Activated naive CD4-positive, alpha-beta T cell treated with anti-CD3 and anti-CD28 coated beads, Interleukin-2, amount 10 ng/mL, durations not matched to agents 7 days and 5 days (primary cell): ENCODE results near the gene WDR27.

Experiments
- CTCF ChIA-PET: fragments of 350-600 bp; sonication (Branson Sonifier 250); formaldehyde crosslinking; loops from one replicate; lab custom pipeline; 2021; ENCODE audit warnings: antibody characterized with exemption; lab: Charles Lee
- DNase-seq: peaks from one replicate; pipeline ENCODE4 v3.0.0-alpha.2; 2020
- H3K27ac Mint-ChIP-seq: one replicate; pipeline ENCODE4 v1.8.0; 2021; ENCODE audit warnings: mild to moderate bottlenecking, moderate library complexity, mixed read lengths
- H3K27me3 Mint-ChIP-seq: one replicate; pipeline ENCODE4 v1.8.0; 2021; ENCODE audit warnings: mild to moderate bottlenecking, mixed read lengths
- H3K36me3 Mint-ChIP-seq: one replicate; pipeline ENCODE4 v1.8.0; 2021; ENCODE audit warnings: mixed read lengths
- H3K4me1 Mint-ChIP-seq: one replicate; pipeline ENCODE4 v1.8.0; 2021; ENCODE audit warnings: mixed read lengths
- H3K4me3 Mint-ChIP-seq: one replicate; pipeline ENCODE4 v1.8.0; 2021; ENCODE audit warnings: mild to moderate bottlenecking, moderate library complexity, mixed read lengths
- H3K9me3 Mint-ChIP-seq: one replicate; pipeline ENCODE4 v1.8.0; 2021; ENCODE audit warnings: mixed read lengths

Gene WDR27

GRCh38 chr6:169573883-169574282 is 127.9 kb downstream of the WDR27 start:
- Mint-ChIP-seq H3K9me3 (no peaks in the 10 kb centered on the region), H3K27me3 (peaks cover 5% of the 10 kb centered on the region), H3K27ac (no peak overlapping the region), H3K4me1 (peaks cover 5% of the 10 kb centered on the region), H3K4me3 (no peak overlapping the region), H3K36me3 (no peaks in the 10 kb centered on the region)
- DNase-seq, result no peak
- CTCF ChIA-PET, result no interaction called here

- H3K4me1 Mint-ChIP-seq, result peaks cover 20% of the 10 kb centered on the region
- no peaks in the 10 kb centered on the region for H3K9me3 Mint-ChIP-seq
- H3K27me3 Mint-ChIP-seq, result peaks cover 13% of the 10 kb centered on the region
- H3K4me3 Mint-ChIP-seq, result no peak overlapping the region
- CTCF ChIA-PET, result no interaction called here
- DNase-seq, result no peak
- no peaks in the 10 kb centered on the region for H3K36me3 Mint-ChIP-seq
- no peak overlapping the region for H3K27ac Mint-ChIP-seq
These were observed 130.5 kb downstream of the WDR27 start for GRCh38 chr6:169571123-169571962.

- H3K4me1 Mint-ChIP-seq, result peaks cover 20% of the 10 kb centered on the region
- no peak for DNase-seq
- H3K9me3 Mint-ChIP-seq, result no peaks in the 10 kb centered on the region
- no peak overlapping the region for H3K4me3 Mint-ChIP-seq
- H3K36me3 Mint-ChIP-seq, result no peaks in the 10 kb centered on the region
- CTCF ChIA-PET, result no interaction called here
- H3K27ac Mint-ChIP-seq, result no peak overlapping the region
- H3K27me3 Mint-ChIP-seq, result peaks cover 19% of the 10 kb centered on the region
These were observed 133.3 kb downstream of the WDR27 start for GRCh38 chr6:169568314-169569087.

- no peak for DNase-seq
- H3K4me3 Mint-ChIP-seq, result no peak overlapping the region
- no peak overlapping the region for H3K27ac Mint-ChIP-seq
- H3K27me3 Mint-ChIP-seq, result peaks cover 20% of the 10 kb centered on the region
- CTCF ChIA-PET, result no interaction called here
- H3K4me1 Mint-ChIP-seq, result peaks cover 20% of the 10 kb centered on the region
- H3K9me3 Mint-ChIP-seq, result no peaks in the 10 kb centered on the region
- no peaks in the 10 kb centered on the region for H3K36me3 Mint-ChIP-seq
These were observed 134.0 kb downstream of the WDR27 start for GRCh38 chr6:169567819-169568218.

- CTCF ChIA-PET, result no interaction called here
- peaks cover 24% of the 10 kb centered on the region for H3K27me3 Mint-ChIP-seq
- no peak overlapping the region for H3K27ac Mint-ChIP-seq
- H3K9me3 Mint-ChIP-seq, result no peaks in the 10 kb centered on the region
- H3K4me3 Mint-ChIP-seq, result no peak overlapping the region
- H3K36me3 Mint-ChIP-seq, result no peaks in the 10 kb centered on the region
- peaks cover 20% of the 10 kb centered on the region for H3K4me1 Mint-ChIP-seq
- DNase-seq, result no peak
These were observed 134.7 kb downstream of the WDR27 start for GRCh38 chr6:169566961-169567750.

GRCh38 chr6:169566319-169566718 is 135.5 kb downstream of the WDR27 start:
- Mint-ChIP-seq H3K9me3 (no peaks in the 10 kb centered on the region), H3K27ac (no peak overlapping the region), H3K4me3 (no peak overlapping the region), H3K27me3 (peaks cover 24% of the 10 kb centered on the region), H3K4me1 (peaks cover 20% of the 10 kb centered on the region), H3K36me3 (no peaks in the 10 kb centered on the region)
- no peak for DNase-seq
- CTCF ChIA-PET, result no interaction called here

GRCh38 chr6:169564453-169565240 is 137.2 kb downstream of the WDR27 start:
- Mint-ChIP-seq H3K27me3 (peaks cover 20% of the 10 kb centered on the region), H3K4me3 (no peak overlapping the region), H3K36me3 (no peaks in the 10 kb centered on the region), H3K4me1 (peaks cover 17% of the 10 kb centered on the region), H3K27ac (no peak overlapping the region), H3K9me3 (no peaks in the 10 kb centered on the region)
- CTCF ChIA-PET, result no interaction called here
- no peak for DNase-seq

GRCh38 chr6:169561665-169562064 is 140.2 kb downstream of the WDR27 start:
- Mint-ChIP-seq H3K27me3 (peaks cover 19% of the 10 kb centered on the region), H3K27ac (no peak overlapping the region), H3K4me3 (no peak overlapping the region), H3K4me1 (peaks cover 9% of the 10 kb centered on the region), H3K9me3 (no peaks in the 10 kb centered on the region), H3K36me3 (no peaks in the 10 kb centered on the region)
- no peak for DNase-seq
- CTCF ChIA-PET, result no interaction called here

- no peak overlapping the region for H3K27ac Mint-ChIP-seq
- DNase-seq, result no peak
- H3K36me3 Mint-ChIP-seq, result no peaks in the 10 kb centered on the region
- CTCF ChIA-PET, result no interaction called here
- H3K4me3 Mint-ChIP-seq, result no peak overlapping the region
- H3K9me3 Mint-ChIP-seq, result no peaks in the 10 kb centered on the region
- peaks cover 22% of the 10 kb centered on the region for H3K27me3 Mint-ChIP-seq
- H3K4me1 Mint-ChIP-seq, result peaks cover 14% of the 10 kb centered on the region
These were observed 142.2 kb downstream of the WDR27 start for GRCh38 chr6:169559592-169559991.

GRCh38 chr6:169558774-169559441 is 142.9 kb downstream of the WDR27 start:
- H3K27me3 Mint-ChIP-seq, result peaks cover 19% of the 10 kb centered on the region
- no peak for DNase-seq
- no peaks in the 10 kb centered on the region for H3K36me3 Mint-ChIP-seq

GRCh38 chr6:169558378-169558773 is 143.5 kb downstream of the WDR27 start:
- Mint-ChIP-seq H3K27me3 (peaks cover 19% of the 10 kb centered on the region), H3K36me3 (no peaks in the 10 kb centered on the region), H3K4me3 (no peak overlapping the region), H3K27ac (no peak overlapping the region), H3K4me1 (peaks cover 14% of the 10 kb centered on the region), H3K9me3 (no peaks in the 10 kb centered on the region)
- CTCF ChIA-PET, result no interaction called here
- DNase-seq, result no peak

More at GRCh38 chr6:169558774-169559441, 142.9 kb downstream of the WDR27 start:
- Mint-ChIP-seq H3K4me3 (no peak overlapping the region), H3K9me3 (no peaks in the 10 kb centered on the region), H3K27ac (no peak overlapping the region), H3K4me1 (peaks cover 14% of the 10 kb centered on the region)
- CTCF ChIA-PET, result no interaction called here

GRCh38 chr6:169557887-169558286 is 143.9 kb downstream of the WDR27 start:
- Mint-ChIP-seq H3K27ac (no peak overlapping the region), H3K36me3 (no peaks in the 10 kb centered on the region), H3K9me3 (no peaks in the 10 kb centered on the region), H3K27me3 (peaks cover 19% of the 10 kb centered on the region), H3K4me1 (peaks cover 14% of the 10 kb centered on the region), H3K4me3 (no peak overlapping the region)
- no peak for DNase-seq
- CTCF ChIA-PET, result no interaction called here
